IMR-90 (cell line): ENCODE results near the gene CPXM1.

Source experiments
- MAFK ChIP-seq: IDR thresholded peaks from 2 replicates; pipeline ENCODE4 v1.6.1; 2012; ENCODE audit warnings: low read depth, low read length, improper control_type of control experiment
- POLR2A ChIP-seq: IDR thresholded peaks from 2 replicates; pipeline ENCODE4 v1.6.1; 2012; ENCODE audit warnings: mild to moderate bottlenecking, low read depth, low read length
- RAD21 ChIP-seq: IDR thresholded peaks from 2 replicates; pipeline ENCODE4 v1.6.1; 2012; ENCODE audit warnings: low read length, improper control_type of control experiment
- RFX5 ChIP-seq: IDR thresholded peaks from 2 replicates; pipeline ENCODE4 v1.8.0; 2012; ENCODE audit warnings: low read depth, mild to moderate bottlenecking, low read length, moderate library complexity
- TF ChIP-seq, protein P1 (sequence below): fragments of 150-350 bp; IDR thresholded peaks from 2 replicates; pipeline ENCODE4 v1.6.1; 2016; ENCODE audit warnings: low read depth, mild to moderate bottlenecking, low read length, moderate library complexity, borderline replicate concordance
- TF ChIP-seq, protein P2 (sequence below): conservative IDR thresholded peaks from 2 replicates; pipeline ENCODE4 v1.5.1; 2012; ENCODE audit warnings: mild to moderate bottlenecking, low read depth, low read length, improper control_type of control experiment

DNA sequence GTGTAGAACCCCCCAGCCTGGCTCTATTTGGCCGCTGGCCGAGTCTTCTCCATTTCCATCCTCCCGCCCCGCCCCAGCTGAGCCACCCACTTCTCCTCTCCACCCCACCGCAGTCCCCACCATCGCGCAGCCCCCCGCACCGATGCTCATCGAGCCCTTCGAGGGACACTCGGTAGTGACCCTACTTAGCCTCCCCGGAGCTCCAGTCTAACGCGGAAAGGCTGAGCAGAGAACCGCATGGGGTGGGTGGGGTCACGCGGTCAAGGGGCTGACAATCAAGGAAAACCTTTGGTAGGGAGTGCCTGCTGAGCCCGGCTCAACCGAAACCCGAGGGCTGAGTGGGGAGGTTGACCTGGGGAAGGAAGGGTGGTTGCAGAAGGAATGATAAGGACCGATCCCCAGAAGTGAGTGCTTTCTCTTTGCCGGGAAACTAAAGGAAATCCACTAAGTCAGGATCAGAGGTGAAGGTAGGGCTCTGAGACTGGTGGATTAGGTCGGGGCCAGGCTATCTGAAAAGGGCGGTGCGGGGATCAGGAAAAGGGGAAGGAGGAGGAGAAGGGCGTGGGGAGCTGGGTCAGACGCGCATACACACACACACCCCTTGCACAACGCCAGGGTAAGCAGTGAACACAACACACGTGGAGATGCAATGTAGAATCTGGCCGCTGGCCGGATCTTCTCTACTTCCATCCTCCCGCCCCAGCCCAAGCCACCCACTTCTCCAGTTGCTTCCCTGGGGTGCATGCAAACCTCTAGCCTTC is 49.8 kb downstream of the CPXM1 start:
- TF ChIP-seq RAD21 (no peak), RFX5 (no peak), MAFK (no peak), POLR2A (no peak)
- TF ChIP-seq, protein P1, sequence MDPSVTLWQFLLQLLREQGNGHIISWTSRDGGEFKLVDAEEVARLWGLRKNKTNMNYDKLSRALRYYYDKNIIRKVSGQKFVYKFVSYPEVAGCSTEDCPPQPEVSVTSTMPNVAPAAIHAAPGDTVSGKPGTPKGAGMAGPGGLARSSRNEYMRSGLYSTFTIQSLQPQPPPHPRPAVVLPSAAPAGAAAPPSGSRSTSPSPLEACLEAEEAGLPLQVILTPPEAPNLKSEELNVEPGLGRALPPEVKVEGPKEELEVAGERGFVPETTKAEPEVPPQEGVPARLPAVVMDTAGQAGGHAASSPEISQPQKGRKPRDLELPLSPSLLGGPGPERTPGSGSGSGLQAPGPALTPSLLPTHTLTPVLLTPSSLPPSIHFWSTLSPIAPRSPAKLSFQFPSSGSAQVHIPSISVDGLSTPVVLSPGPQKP, result no peak
- TF ChIP-seq, protein P2, sequence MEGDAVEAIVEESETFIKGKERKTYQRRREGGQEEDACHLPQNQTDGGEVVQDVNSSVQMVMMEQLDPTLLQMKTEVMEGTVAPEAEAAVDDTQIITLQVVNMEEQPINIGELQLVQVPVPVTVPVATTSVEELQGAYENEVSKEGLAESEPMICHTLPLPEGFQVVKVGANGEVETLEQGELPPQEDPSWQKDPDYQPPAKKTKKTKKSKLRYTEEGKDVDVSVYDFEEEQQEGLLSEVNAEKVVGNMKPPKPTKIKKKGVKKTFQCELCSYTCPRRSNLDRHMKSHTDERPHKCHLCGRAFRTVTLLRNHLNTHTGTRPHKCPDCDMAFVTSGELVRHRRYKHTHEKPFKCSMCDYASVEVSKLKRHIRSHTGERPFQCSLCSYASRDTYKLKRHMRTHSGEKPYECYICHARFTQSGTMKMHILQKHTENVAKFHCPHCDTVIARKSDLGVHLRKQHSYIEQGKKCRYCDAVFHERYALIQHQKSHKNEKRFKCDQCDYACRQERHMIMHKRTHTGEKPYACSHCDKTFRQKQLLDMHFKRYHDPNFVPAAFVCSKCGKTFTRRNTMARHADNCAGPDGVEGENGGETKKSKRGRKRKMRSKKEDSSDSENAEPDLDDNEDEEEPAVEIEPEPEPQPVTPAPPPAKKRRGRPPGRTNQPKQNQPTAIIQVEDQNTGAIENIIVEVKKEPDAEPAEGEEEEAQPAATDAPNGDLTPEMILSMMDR, result no peak
